ENCODE data around the gene UPF2.

UPF2 gene

DNA sequence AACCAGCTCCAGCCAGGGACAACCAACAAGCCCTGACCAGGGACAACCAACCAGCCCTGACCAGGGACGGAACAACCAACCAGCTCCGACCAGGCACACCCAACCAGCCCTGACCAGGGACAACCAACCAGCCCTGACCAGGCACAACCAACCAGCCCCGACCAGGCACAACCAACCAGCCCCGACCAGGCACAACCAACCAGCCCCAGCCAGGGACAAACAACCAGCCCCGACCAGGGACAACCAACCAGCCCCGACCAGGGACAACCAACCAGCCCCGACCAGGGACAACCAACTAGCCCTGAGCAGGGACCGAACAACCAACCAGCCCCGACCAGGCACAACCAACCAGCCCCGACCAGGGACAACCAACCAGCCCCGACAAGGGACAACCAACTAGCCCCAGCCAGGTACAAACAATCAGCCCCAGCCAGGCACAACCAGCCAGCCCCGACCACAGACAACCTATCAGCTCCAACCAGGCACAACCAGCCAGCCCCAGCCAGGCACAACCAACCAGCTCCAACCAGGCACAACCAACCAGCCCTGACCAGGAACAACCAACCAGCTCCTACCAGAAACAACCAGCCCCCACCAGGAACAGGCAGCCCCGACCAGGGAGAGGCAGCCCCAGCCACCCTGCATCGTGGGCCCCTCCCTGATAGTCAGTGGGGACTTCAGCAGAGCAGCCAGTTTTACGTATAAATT is 163.1 kb downstream of the UPF2 start:
- no peaks in the 10 kb centered on the region for H3K36me3 ChIP-seq (ENCODE audit: insufficient read depth, low read length)
- peaks cover 11% of the 10 kb centered on the region for H3K4me1 ChIP-seq (ENCODE audit: insufficient read depth, low read length)

DNA sequence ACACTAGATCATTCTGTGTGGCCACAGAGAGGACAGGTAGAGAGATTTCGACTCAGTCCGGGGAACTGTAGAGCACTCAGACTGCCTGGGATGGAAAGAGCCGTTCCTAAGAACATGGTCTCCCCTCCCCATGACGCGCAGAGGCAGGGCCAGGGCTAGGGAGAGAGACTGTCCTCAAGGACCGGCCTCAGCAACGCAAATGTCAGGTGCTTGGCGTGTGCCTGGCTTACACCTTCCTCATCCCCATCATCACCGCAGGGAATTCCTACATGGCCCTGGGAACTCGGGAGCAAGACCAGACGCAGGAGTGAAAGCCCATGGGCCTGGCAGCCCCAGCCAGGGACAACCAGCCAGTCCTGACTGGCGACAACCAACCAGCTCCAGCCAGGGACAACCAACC is 163.8 kb downstream of the UPF2 start:
- H3K4me3 ChIP-seq (ENCODE audit: low read depth in 1 of 2, low read length in 2 of 2), result no peak overlapping the region
- H4K20me1 ChIP-seq (ENCODE audit: insufficient read depth, low read length), result peaks cover 3% of the 10 kb centered on the region; the same call in 1 of the 2 replicates
- no peak overlapping the region for H3K4me2 ChIP-seq (ENCODE audit: insufficient read depth, low read length)
- no peak overlapping the region for H3K9ac ChIP-seq (ENCODE audit: low read depth, low read length)
- no peaks in the 10 kb centered on the region for H3K27me3 ChIP-seq (ENCODE audit: insufficient read depth, low read length, poor library complexity)
- no peak overlapping the region for H3K27ac ChIP-seq (ENCODE audit: low read length)
- TF ChIP-seq EZH2 (IDR thresholded peaks at IDR 0.05; ENCODE audit: borderline replicate concordance, low read depth, low read length, severe bottlenecking), result no peak
- peaks cover 19% of the 10 kb centered on the region for H3K4me1 ChIP-seq (ENCODE audit: insufficient read depth, low read length)
- ATAC-seq (ENCODE audit: insufficient read depth, low read depth) (no peak), DNase-seq (no peak)
- H3K79me2 ChIP-seq (ENCODE audit: insufficient read depth, low read length), result no peaks in the 10 kb centered on the region
- no peak overlapping the region for H2AFZ ChIP-seq (ENCODE audit: low read depth, low read length)
- no peaks in the 10 kb centered on the region for H3K9me3 ChIP-seq (ENCODE audit: insufficient read depth, low read length, severe bottlenecking)
- H3K36me3 ChIP-seq (ENCODE audit: insufficient read depth, low read length), result no peaks in the 10 kb centered on the region

More for the DNA sequence above, 163.1 kb downstream of the UPF2 start:
- ATAC-seq (ENCODE audit: insufficient read depth, low read depth) (no peak), DNase-seq (no peak)
- no peak overlapping the region for H2AFZ ChIP-seq (ENCODE audit: low read depth, low read length)
- H3K27me3 ChIP-seq (ENCODE audit: insufficient read depth, low read length, poor library complexity), result no peaks in the 10 kb centered on the region
- no peak overlapping the region for H3K4me2 ChIP-seq (ENCODE audit: insufficient read depth, low read length)
- no peak for TF ChIP-seq EZH2 (IDR thresholded peaks at IDR 0.05; ENCODE audit: borderline replicate concordance, low read depth, low read length, severe bottlenecking)
- TF ChIP-seq, protein P1, sequence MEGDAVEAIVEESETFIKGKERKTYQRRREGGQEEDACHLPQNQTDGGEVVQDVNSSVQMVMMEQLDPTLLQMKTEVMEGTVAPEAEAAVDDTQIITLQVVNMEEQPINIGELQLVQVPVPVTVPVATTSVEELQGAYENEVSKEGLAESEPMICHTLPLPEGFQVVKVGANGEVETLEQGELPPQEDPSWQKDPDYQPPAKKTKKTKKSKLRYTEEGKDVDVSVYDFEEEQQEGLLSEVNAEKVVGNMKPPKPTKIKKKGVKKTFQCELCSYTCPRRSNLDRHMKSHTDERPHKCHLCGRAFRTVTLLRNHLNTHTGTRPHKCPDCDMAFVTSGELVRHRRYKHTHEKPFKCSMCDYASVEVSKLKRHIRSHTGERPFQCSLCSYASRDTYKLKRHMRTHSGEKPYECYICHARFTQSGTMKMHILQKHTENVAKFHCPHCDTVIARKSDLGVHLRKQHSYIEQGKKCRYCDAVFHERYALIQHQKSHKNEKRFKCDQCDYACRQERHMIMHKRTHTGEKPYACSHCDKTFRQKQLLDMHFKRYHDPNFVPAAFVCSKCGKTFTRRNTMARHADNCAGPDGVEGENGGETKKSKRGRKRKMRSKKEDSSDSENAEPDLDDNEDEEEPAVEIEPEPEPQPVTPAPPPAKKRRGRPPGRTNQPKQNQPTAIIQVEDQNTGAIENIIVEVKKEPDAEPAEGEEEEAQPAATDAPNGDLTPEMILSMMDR (IDR thresholded peaks at IDR 0.05; ENCODE audit: borderline replicate concordance, extremely low read depth, low read length, poor library complexity, severe bottlenecking), result no peak
- H3K9me3 ChIP-seq (ENCODE audit: insufficient read depth, low read length, severe bottlenecking), result no peaks in the 10 kb centered on the region
- peaks cover 3% of the 10 kb centered on the region; the same call in 1 of the 2 replicates for H4K20me1 ChIP-seq (ENCODE audit: insufficient read depth, low read length)
- H3K9ac ChIP-seq (ENCODE audit: low read depth, low read length), result no peak overlapping the region
- no peak overlapping the region for H3K4me3 ChIP-seq (ENCODE audit: low read depth in 1 of 2, low read length in 2 of 2)
- H3K27ac ChIP-seq (ENCODE audit: low read length), result no peak overlapping the region
- H3K79me2 ChIP-seq (ENCODE audit: insufficient read depth, low read length), result no peaks in the 10 kb centered on the region

DNA sequence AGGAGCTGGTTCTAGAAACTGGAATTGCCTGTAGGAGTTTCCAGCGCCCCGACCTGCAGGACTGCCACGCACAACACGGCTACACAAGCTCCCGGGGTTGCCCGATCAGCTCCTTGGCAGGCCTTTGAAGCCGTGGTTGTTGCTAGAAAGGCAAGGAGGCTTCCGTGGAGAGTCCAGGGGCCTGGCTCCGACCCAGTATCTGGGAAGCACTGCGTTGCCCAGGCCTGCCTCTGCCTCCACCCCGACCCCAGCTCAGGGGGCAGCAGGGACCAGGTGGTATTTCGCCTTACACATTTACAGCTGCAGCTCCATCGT is 165.1 kb downstream of the UPF2 start:
- H4K20me1 ChIP-seq (ENCODE audit: insufficient read depth, low read length), result peaks cover 3% of the 10 kb centered on the region; the same call in 1 of the 2 replicates
- no peak for TF ChIP-seq EZH2 (IDR thresholded peaks at IDR 0.05; ENCODE audit: borderline replicate concordance, low read depth, low read length, severe bottlenecking)
- TF ChIP-seq, protein P1 (IDR thresholded peaks at IDR 0.05; ENCODE audit: borderline replicate concordance, extremely low read depth, low read length, poor library complexity, severe bottlenecking), result no peak
- H3K9ac ChIP-seq (ENCODE audit: low read depth, low read length), result no peak overlapping the region
- no peak overlapping the region for H3K4me3 ChIP-seq (ENCODE audit: low read depth in 1 of 2, low read length in 2 of 2)
- no peak overlapping the region for H2AFZ ChIP-seq (ENCODE audit: low read depth, low read length)
- no peak for DNase-seq
- H3K36me3 ChIP-seq (ENCODE audit: insufficient read depth, low read length), result no peaks in the 10 kb centered on the region
- no peak overlapping the region for H3K27ac ChIP-seq (ENCODE audit: low read length)
- H3K9me3 ChIP-seq (ENCODE audit: insufficient read depth, low read length, severe bottlenecking), result no peaks in the 10 kb centered on the region
- ATAC-seq (ENCODE audit: insufficient read depth, low read depth), result no peak
- peaks cover 22% of the 10 kb centered on the region for H3K4me1 ChIP-seq (ENCODE audit: insufficient read depth, low read length)
- no peaks in the 10 kb centered on the region for H3K79me2 ChIP-seq (ENCODE audit: insufficient read depth, low read length)
- H3K4me2 ChIP-seq (ENCODE audit: insufficient read depth, low read length), result no peak overlapping the region
- no peaks in the 10 kb centered on the region for H3K27me3 ChIP-seq (ENCODE audit: insufficient read depth, low read length, poor library complexity)

GRCh38 chr10:11876805-11877590 is 165.6 kb downstream of the UPF2 start:
- H3K27ac ChIP-seq (ENCODE audit: low read length), result no peak overlapping the region
- no peak for DNase-seq
- no peak for ATAC-seq (ENCODE audit: insufficient read depth, low read depth)
- no peaks in the 10 kb centered on the region for H3K27me3 ChIP-seq (ENCODE audit: insufficient read depth, low read length, poor library complexity)
- peaks cover 3% of the 10 kb centered on the region; the same call in 1 of the 2 replicates for H4K20me1 ChIP-seq (ENCODE audit: insufficient read depth, low read length)
- H3K4me3 ChIP-seq (ENCODE audit: low read depth in 1 of 2, low read length in 2 of 2), result no peak overlapping the region
- no peak overlapping the region for H3K4me2 ChIP-seq (ENCODE audit: insufficient read depth, low read length)
- no peaks in the 10 kb centered on the region for H3K9me3 ChIP-seq (ENCODE audit: insufficient read depth, low read length, severe bottlenecking)
- peaks cover 22% of the 10 kb centered on the region for H3K4me1 ChIP-seq (ENCODE audit: insufficient read depth, low read length)
- H2AFZ ChIP-seq (ENCODE audit: low read depth, low read length), result no peak overlapping the region
- H3K79me2 ChIP-seq (ENCODE audit: insufficient read depth, low read length), result no peaks in the 10 kb centered on the region
- TF ChIP-seq, protein P1 (IDR thresholded peaks at IDR 0.05; ENCODE audit: borderline replicate concordance, extremely low read depth, low read length, poor library complexity, severe bottlenecking), result no peak
- TF ChIP-seq EZH2 (IDR thresholded peaks at IDR 0.05; ENCODE audit: borderline replicate concordance, low read depth, low read length, severe bottlenecking), result no peak
- no peak overlapping the region for H3K9ac ChIP-seq (ENCODE audit: low read depth, low read length)
- H3K36me3 ChIP-seq (ENCODE audit: insufficient read depth, low read length), result no peaks in the 10 kb centered on the region

Data from DND-41 (cell line).